Neural crest cell (in vitro differentiated cells): Measurements from ENCODE around the gene TRDMT1. TPM values are rescaled to one million over a fixed set of nuclear protein-coding genes. Genes with fewer than 3 reads are reported as not detected.

ENCODE experiments used
- DNase-seq: peaks from one replicate; pipeline ENCODE4 v3.0.0; 2021; ENCODE audit warnings: low read depth, mixed read lengths, low spot score
- H3K27ac Mint-ChIP-seq: one replicate; pipeline ENCODE4 v1.8.0; 2021; ENCODE audit warnings: mild to moderate bottlenecking, mixed read lengths; ENCODE audit not compliant: unreplicated experiment
- H3K27me3 Mint-ChIP-seq: 2 replicates; pipeline ENCODE4 v1.8.0; 2021; ENCODE audit warnings: low read depth, mild to moderate bottlenecking, mixed read lengths
- H3K36me3 Mint-ChIP-seq: 2 replicates; pipeline ENCODE4 v1.8.0; 2021; ENCODE audit warnings: low read depth, mild to moderate bottlenecking, mixed read lengths
- H3K4me1 Mint-ChIP-seq: 2 replicates; pipeline ENCODE4 v1.8.0; 2021; ENCODE audit warnings: mixed read lengths
- H3K4me3 Mint-ChIP-seq: one replicate; pipeline ENCODE4 v1.8.0; 2021; ENCODE audit warnings: mild to moderate bottlenecking, mixed read lengths
- H3K9me3 Mint-ChIP-seq: 2 replicates; pipeline ENCODE4 v1.8.0; 2021; ENCODE audit warnings: mixed read lengths
- total RNA-seq: library from RNA; stranded (reverse); gene quantifications from 2 replicates; pipeline ENCODE4 v1.2.1, GENCODE V29; 2021
- TF ChIP-seq, protein P1 (sequence below): fragments of 200-600 bp; sonication (generic); conservative IDR thresholded peaks from 2 replicates; pipeline ENCODE4 v1.5.0; 2021; ENCODE audit warnings: antibody characterized with exemption, mild to moderate bottlenecking

TRDMT1 gene
- total RNA-seq, 1 donor from 2014 or later: 17.3 TPM

- TF ChIP-seq, protein P1, sequence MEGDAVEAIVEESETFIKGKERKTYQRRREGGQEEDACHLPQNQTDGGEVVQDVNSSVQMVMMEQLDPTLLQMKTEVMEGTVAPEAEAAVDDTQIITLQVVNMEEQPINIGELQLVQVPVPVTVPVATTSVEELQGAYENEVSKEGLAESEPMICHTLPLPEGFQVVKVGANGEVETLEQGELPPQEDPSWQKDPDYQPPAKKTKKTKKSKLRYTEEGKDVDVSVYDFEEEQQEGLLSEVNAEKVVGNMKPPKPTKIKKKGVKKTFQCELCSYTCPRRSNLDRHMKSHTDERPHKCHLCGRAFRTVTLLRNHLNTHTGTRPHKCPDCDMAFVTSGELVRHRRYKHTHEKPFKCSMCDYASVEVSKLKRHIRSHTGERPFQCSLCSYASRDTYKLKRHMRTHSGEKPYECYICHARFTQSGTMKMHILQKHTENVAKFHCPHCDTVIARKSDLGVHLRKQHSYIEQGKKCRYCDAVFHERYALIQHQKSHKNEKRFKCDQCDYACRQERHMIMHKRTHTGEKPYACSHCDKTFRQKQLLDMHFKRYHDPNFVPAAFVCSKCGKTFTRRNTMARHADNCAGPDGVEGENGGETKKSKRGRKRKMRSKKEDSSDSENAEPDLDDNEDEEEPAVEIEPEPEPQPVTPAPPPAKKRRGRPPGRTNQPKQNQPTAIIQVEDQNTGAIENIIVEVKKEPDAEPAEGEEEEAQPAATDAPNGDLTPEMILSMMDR: no peak
- peaks cover 17% of the 10 kb centered on the region for H3K4me1 Mint-ChIP-seq
- DNase-seq: no peak
- H3K27ac Mint-ChIP-seq: no peak overlapping the region
- peaks cover 3% of the 10 kb centered on the region for H3K36me3 Mint-ChIP-seq
- no peaks in the 10 kb centered on the region for H3K27me3 Mint-ChIP-seq
- peaks cover 4% of the 10 kb centered on the region for H3K9me3 Mint-ChIP-seq
- H3K4me3 Mint-ChIP-seq: no peak overlapping the region
These were observed 91.8 kb downstream of the TRDMT1 start for GRCh38 chr10:17109475-17110207.

- TF ChIP-seq, protein P1: no peak
- no peak overlapping the region for H3K4me3 Mint-ChIP-seq
- H3K9me3 Mint-ChIP-seq: peaks cover 4% of the 10 kb centered on the region
- peaks cover 13% of the 10 kb centered on the region for H3K4me1 Mint-ChIP-seq
- no peak for DNase-seq
- H3K27me3 Mint-ChIP-seq: no peaks in the 10 kb centered on the region
- no peak overlapping the region for H3K27ac Mint-ChIP-seq
- H3K36me3 Mint-ChIP-seq: peaks cover 3% of the 10 kb centered on the region
These were observed 92.4 kb downstream of the TRDMT1 start for GRCh38 chr10:17109046-17109445.

DNA sequence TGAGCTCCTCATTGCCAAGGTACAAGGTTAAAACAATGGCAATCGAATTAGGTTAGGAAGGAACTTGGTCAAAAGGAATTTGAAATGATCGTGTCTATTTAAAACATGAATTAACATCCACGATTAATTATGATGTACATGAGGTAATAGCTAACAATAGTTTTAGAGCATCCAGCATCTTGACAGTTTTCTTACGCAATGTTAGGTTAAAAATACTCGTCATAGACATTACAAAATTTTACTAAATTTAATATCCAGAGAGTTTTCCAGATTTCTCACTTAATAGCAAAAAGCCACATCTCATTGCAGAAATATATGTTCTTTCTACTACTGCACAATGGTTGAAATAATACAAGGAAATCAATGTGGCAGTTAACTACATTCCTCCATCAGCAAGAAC is 94.5 kb downstream of the TRDMT1 start:
- H3K4me3 Mint-ChIP-seq: no peak overlapping the region
- H3K36me3 Mint-ChIP-seq: no peaks in the 10 kb centered on the region
- TF ChIP-seq, protein P1: no peak
- no peaks in the 10 kb centered on the region for H3K9me3 Mint-ChIP-seq
- H3K27me3 Mint-ChIP-seq: no peaks in the 10 kb centered on the region
- no peak for DNase-seq
- H3K27ac Mint-ChIP-seq: no peak overlapping the region
- H3K4me1 Mint-ChIP-seq: peaks cover 5% of the 10 kb centered on the region

DNA sequence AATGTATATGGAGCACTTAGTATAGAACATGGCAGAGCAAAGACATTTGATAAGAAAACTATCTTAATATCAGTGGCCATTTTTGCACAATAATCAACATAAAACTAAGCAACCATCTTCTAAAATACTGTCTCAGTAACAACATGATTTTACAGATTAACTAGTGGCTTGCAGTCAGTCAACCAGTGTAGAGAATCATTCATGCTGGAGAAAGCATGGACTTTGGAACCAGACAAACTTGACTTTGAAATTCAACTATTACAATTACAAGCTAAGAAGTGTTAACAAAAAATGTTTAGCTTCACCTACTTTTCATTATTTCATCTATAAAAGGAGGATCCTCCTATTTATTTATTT is 99.6 kb downstream of the TRDMT1 start:
- Mint-ChIP-seq H3K27me3 (no peaks in the 10 kb centered on the region), H3K4me3 (no peak overlapping the region), H3K36me3 (peaks cover 3% of the 10 kb centered on the region), H3K9me3 (peaks cover 2% of the 10 kb centered on the region), H3K27ac (no peak overlapping the region), H3K4me1 (no peaks in the 10 kb centered on the region)
- TF ChIP-seq, protein P1: no peak
- DNase-seq: no peak

GRCh38 chr10:17101257-17101909 is 100.1 kb downstream of the TRDMT1 start:
- Mint-ChIP-seq H3K27ac (no peak overlapping the region), H3K4me3 (no peak overlapping the region), H3K36me3 (peaks cover 5% of the 10 kb centered on the region), H3K27me3 (no peaks in the 10 kb centered on the region), H3K9me3 (peaks cover 4% of the 10 kb centered on the region), H3K4me1 (no peaks in the 10 kb centered on the region)
- TF ChIP-seq, protein P1: no peak
- no peak for DNase-seq
